Measurements from ENCODE around the gene WDR77.

GRCh38 chr1:111420377-111420776, 28.7 kb downstream of the WDR77 start:
- TF ChIP-seq, protein P1, sequence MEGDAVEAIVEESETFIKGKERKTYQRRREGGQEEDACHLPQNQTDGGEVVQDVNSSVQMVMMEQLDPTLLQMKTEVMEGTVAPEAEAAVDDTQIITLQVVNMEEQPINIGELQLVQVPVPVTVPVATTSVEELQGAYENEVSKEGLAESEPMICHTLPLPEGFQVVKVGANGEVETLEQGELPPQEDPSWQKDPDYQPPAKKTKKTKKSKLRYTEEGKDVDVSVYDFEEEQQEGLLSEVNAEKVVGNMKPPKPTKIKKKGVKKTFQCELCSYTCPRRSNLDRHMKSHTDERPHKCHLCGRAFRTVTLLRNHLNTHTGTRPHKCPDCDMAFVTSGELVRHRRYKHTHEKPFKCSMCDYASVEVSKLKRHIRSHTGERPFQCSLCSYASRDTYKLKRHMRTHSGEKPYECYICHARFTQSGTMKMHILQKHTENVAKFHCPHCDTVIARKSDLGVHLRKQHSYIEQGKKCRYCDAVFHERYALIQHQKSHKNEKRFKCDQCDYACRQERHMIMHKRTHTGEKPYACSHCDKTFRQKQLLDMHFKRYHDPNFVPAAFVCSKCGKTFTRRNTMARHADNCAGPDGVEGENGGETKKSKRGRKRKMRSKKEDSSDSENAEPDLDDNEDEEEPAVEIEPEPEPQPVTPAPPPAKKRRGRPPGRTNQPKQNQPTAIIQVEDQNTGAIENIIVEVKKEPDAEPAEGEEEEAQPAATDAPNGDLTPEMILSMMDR (IDR thresholded peaks at IDR 0.05): no peak
- no peak for TF ChIP-seq POLR2A (IDR thresholded peaks at IDR 0.05)
- TF ChIP-seq POLR2AphosphoS5 (IDR thresholded peaks at IDR 0.05; ENCODE audit: insufficient read depth in 1 of 2, low read depth in 1 of 2): no peak

Measured in vagina (tissue), 2 donors.